Activated T-cell treated with anti-CD3 and anti-CD28 coated beads, Interleukin-2, amount 50 U/mL, for 72 hours (primary cell): ENCODE results near the gene UBE2QL1. TPM values are rescaled to one million over a fixed set of nuclear protein-coding genes. Genes with fewer than 3 reads are reported as not detected.

ENCODE experiments used
- ATAC-seq, 2 donors: fragments of 150-1000 bp; cut with Tn5 transposase; replicated peaks in 1 of 2; 2 replicates each; pipeline ENCODE4 v1.10.0; 2021; ENCODE audit warnings: moderate library complexity in 2 of 2, mild to moderate bottlenecking in 1 of 2
- DNase-seq, 2 donors: peaks; one replicate each; pipeline ENCODE4 v3.0.0; 2021 to 2022; ENCODE audit warnings: mixed read lengths in 1 of 2
- H3K27ac Mint-ChIP-seq: one replicate; pipeline ENCODE4 v1.8.0; 2022; ENCODE audit warnings: mild to moderate bottlenecking, moderate library complexity, mixed read lengths
- H3K27me3 Mint-ChIP-seq: one replicate; pipeline ENCODE4 v1.8.0; 2022; ENCODE audit warnings: low read depth, mixed read lengths
- H3K36me3 Mint-ChIP-seq, 2 donors: one replicate each; pipeline ENCODE4 v1.8.0; 2022; ENCODE audit warnings: mixed read lengths in 2 of 2, mild to moderate bottlenecking in 1 of 2; ENCODE audit not compliant: insufficient read depth in 2 of 2
- H3K4me1 Mint-ChIP-seq: one replicate; pipeline ENCODE4 v1.8.0; 2022; ENCODE audit warnings: low read depth, mixed read lengths
- H3K4me3 Mint-ChIP-seq, 2 donors: one replicate each; pipeline ENCODE4 v1.8.0; 2022; ENCODE audit warnings: mild to moderate bottlenecking in 2 of 2, mixed read lengths in 2 of 2, moderate library complexity in 2 of 2
- H3K9me3 Mint-ChIP-seq, 2 donors: one replicate each; pipeline ENCODE4 v1.8.0; 2022; ENCODE audit warnings: mixed read lengths in 2 of 2
- total RNA-seq, 2 donors: library from RNA; stranded (reverse); gene quantifications; one replicate each; pipeline ENCODE4 v1.2.3, GENCODE V29; 2022

The UBE2QL1 gene
- total RNA-seq, 2 donors from 2014 or later = 0.19 to 0.28 TPM

- Mint-ChIP-seq H3K4me1 (peaks cover 26% of the 10 kb centered on the region), H3K27ac (no peak overlapping the region), H3K9me3 (no peaks in the 10 kb centered on the region), H3K27me3 (peaks cover 41% of the 10 kb centered on the region), H3K36me3 (no peaks in the 10 kb centered on the region), H3K4me3 (no peak overlapping the region)
- ATAC-seq = no peak
- no peak for DNase-seq
These were observed 43.2 kb downstream of the UBE2QL1 start for GRCh38 chr5:6491919-6492290.

- DNase-seq (peak in 1 of 2 donors; percentile 23), ATAC-seq (peak in 1 of 2 donors; percentile 30)
- Mint-ChIP-seq H3K4me3 (no peak overlapping the region), H3K9me3 (no peaks in the 10 kb centered on the region), H3K4me1 (peaks cover 36% of the 10 kb centered on the region), H3K27me3 (peaks cover 32% of the 10 kb centered on the region), H3K36me3 (no peaks in the 10 kb centered on the region), H3K27ac (no peak overlapping the region)
These were observed 44.3 kb downstream of the UBE2QL1 start for GRCh38 chr5:6492934-6493333.

- Mint-ChIP-seq H3K27me3 (peaks cover 33% of the 10 kb centered on the region), H3K4me1 (peaks cover 38% of the 10 kb centered on the region), H3K27ac (no peak overlapping the region), H3K9me3 (no peaks in the 10 kb centered on the region), H3K4me3 (no peak overlapping the region), H3K36me3 (no peaks in the 10 kb centered on the region)
- DNase-seq (no peak), ATAC-seq (no peak)
These were observed 45.2 kb downstream of the UBE2QL1 start for GRCh38 chr5:6493681-6494454.

- Mint-ChIP-seq H3K27ac (no peak overlapping the region), H3K4me1 (peaks cover 45% of the 10 kb centered on the region), H3K9me3 (no peaks in the 10 kb centered on the region), H3K36me3 (no peaks in the 10 kb centered on the region), H3K4me3 (no peak overlapping the region), H3K27me3 (peaks cover 38% of the 10 kb centered on the region)
- ATAC-seq (no peak), DNase-seq (no peak)
These were observed 46.3 kb downstream of the UBE2QL1 start for GRCh38 chr5:6494939-6495338.

GRCh38 chr5:6495433-6496206 is 47.0 kb downstream of the UBE2QL1 start:
- Mint-ChIP-seq H3K4me3 (peak overlapping the region; percentile 31 to 66), H3K36me3 (no peaks in the 10 kb centered on the region), H3K9me3 (no peaks in the 10 kb centered on the region), H3K27ac (peak overlapping the region; percentile 47), H3K4me1 (peaks cover 45% of the 10 kb centered on the region), H3K27me3 (peaks cover 38% of the 10 kb centered on the region)
- ATAC-seq (no peak), DNase-seq (no peak)

- Mint-ChIP-seq H3K4me1 (peaks cover 45% of the 10 kb centered on the region), H3K27me3 (peaks cover 38% of the 10 kb centered on the region), H3K4me3 (peak overlapping the region; percentile 63 to 66), H3K9me3 (no peaks in the 10 kb centered on the region), H3K27ac (no peak overlapping the region), H3K36me3 (no peaks in the 10 kb centered on the region)
- ATAC-seq (peak; percentile 94), DNase-seq (peak; percentile 61 to 64)
These were observed 47.5 kb downstream of the UBE2QL1 start for GRCh38 chr5:6496207-6496584.

- Mint-ChIP-seq H3K4me3 (peak overlapping the region; percentile 63 to 66), H3K4me1 (peaks cover 45% of the 10 kb centered on the region), H3K27ac (no peak overlapping the region), H3K36me3 (no peaks in the 10 kb centered on the region), H3K9me3 (no peaks in the 10 kb centered on the region), H3K27me3 (peaks cover 34% of the 10 kb centered on the region)
- DNase-seq (peak in 1 of 2 donors; percentile 33), ATAC-seq (peak; percentile 41 to 58)
These were observed 48.0 kb downstream of the UBE2QL1 start for GRCh38 chr5:6496636-6497035.

- Mint-ChIP-seq H3K36me3 (no peaks in the 10 kb centered on the region), H3K27ac (no peak overlapping the region), H3K27me3 (peaks cover 28% of the 10 kb centered on the region), H3K9me3 (no peaks in the 10 kb centered on the region), H3K4me3 (peak overlapping the region; percentile 63 to 66), H3K4me1 (peaks cover 45% of the 10 kb centered on the region)
- peak; percentile 40 to 44 for ATAC-seq
- peak; percentile 29 to 30 for DNase-seq
These were observed 48.6 kb downstream of the UBE2QL1 start for GRCh38 chr5:6497262-6497661.

- ATAC-seq (peak in 1 of 2 donors; percentile 32), DNase-seq (no peak)
- Mint-ChIP-seq H3K27me3 (peaks cover 18% of the 10 kb centered on the region), H3K4me3 (no peak overlapping the region), H3K9me3 (no peaks in the 10 kb centered on the region), H3K4me1 (peaks cover 39% of the 10 kb centered on the region), H3K36me3 (no peaks in the 10 kb centered on the region), H3K27ac (no peak overlapping the region)
These were observed 50.3 kb downstream of the UBE2QL1 start for GRCh38 chr5:6498968-6499367.

GRCh38 chr5:6501701-6502100 is 53.0 kb downstream of the UBE2QL1 start:
- Mint-ChIP-seq H3K36me3 (no peaks in the 10 kb centered on the region), H3K27ac (no peak overlapping the region), H3K9me3 (peaks cover 0 to 2% of the 10 kb centered on the region in 2 donors), H3K4me1 (peaks cover 26% of the 10 kb centered on the region), H3K4me3 (no peak overlapping the region), H3K27me3 (peaks cover 20% of the 10 kb centered on the region)
- ATAC-seq (no peak), DNase-seq (no peak)

- Mint-ChIP-seq H3K27ac (no peak overlapping the region), H3K27me3 (peaks cover 20% of the 10 kb centered on the region), H3K36me3 (no peaks in the 10 kb centered on the region), H3K4me3 (no peak overlapping the region), H3K4me1 (peaks cover 19% of the 10 kb centered on the region), H3K9me3 (peaks cover 0 to 2% of the 10 kb centered on the region in 2 donors)
- no peak for ATAC-seq
- no peak for DNase-seq
These were observed 53.8 kb downstream of the UBE2QL1 start for GRCh38 chr5:6502421-6502820.

GRCh38 chr5:6503342-6503741 is 54.7 kb downstream of the UBE2QL1 start:
- Mint-ChIP-seq H3K27ac (no peak overlapping the region), H3K27me3 (peaks cover 20% of the 10 kb centered on the region), H3K36me3 (no peaks in the 10 kb centered on the region), H3K4me1 (peaks cover 10% of the 10 kb centered on the region), H3K4me3 (no peak overlapping the region), H3K9me3 (peaks cover 0 to 2% of the 10 kb centered on the region in 2 donors)
- DNase-seq (no peak), ATAC-seq (no peak)

GRCh38 chr5:6504677-6505415 is 56.2 kb downstream of the UBE2QL1 start:
- Mint-ChIP-seq H3K9me3 (peaks cover 0 to 2% of the 10 kb centered on the region in 2 donors), H3K4me1 (no peaks in the 10 kb centered on the region), H3K36me3 (no peaks in the 10 kb centered on the region), H3K27ac (no peak overlapping the region), H3K4me3 (no peak overlapping the region), H3K27me3 (peaks cover 15% of the 10 kb centered on the region)
- ATAC-seq (no peak), DNase-seq (no peak)
